Colonic mucosa (tissue), 4 donors: Measurements from ENCODE around the gene SLC6A4. TPM values are rescaled to one million over a fixed set of nuclear protein-coding genes. Genes with fewer than 3 reads are reported as not detected.

Experiments used
- DNase-seq: peaks from one replicate; pipeline ENCODE4 v3.0.0-alpha.2; 2020
- H3K27ac ChIP-seq: fragments of 200-600 bp; one replicate; pipeline ENCODE4 v1.8.0; 2021
- H3K27me3 ChIP-seq: fragments of 200-600 bp; one replicate; pipeline ENCODE4 v1.8.0; 2021
- H3K36me3 ChIP-seq: fragments of 200-600 bp; one replicate; pipeline ENCODE4 v1.8.0; 2021
- H3K4me1 ChIP-seq: fragments of 200-600 bp; one replicate; pipeline ENCODE4 v1.8.0; 2021; ENCODE audit warnings: mild to moderate bottlenecking
- H3K4me3 ChIP-seq: fragments of 200-600 bp; one replicate; pipeline ENCODE4 v1.8.0; 2021
- H3K9ac ChIP-seq, 2 donors: one replicate each; pipeline ENCODE4 v1.7.0; 2013; ENCODE audit warnings: control low read depth in 2 of 2, low read depth in 2 of 2, low read length in 2 of 2
- H3K9me3 ChIP-seq: fragments of 200-600 bp; one replicate; pipeline ENCODE4 v1.8.0; 2021
- CTCF ChIP-seq: fragments of 200-600 bp; IDR thresholded peaks from one replicate; pipeline ENCODE4 v1.8.0; 2022; ENCODE audit warnings: antibody characterized with exemption, mild to moderate bottlenecking
- intact Hi-C: fragments of 100-400 bp; cut with DNase I; formaldehyde crosslinking; loops from one replicate; pipeline ENCODE4 v1.14.1; 2022
- total RNA-seq, 2 donors: library from RNA; stranded (reverse); fragmentation: NEBNext Ultra II Directional in 1 of 2; extraction: Animal tissue kit (Norgen Biotek cat#: 25700) in 1 of 2; gene quantifications; one replicate each; pipeline ENCODE4 v1.2.1, GENCODE V29; 2021
- donor health status: healthy.
- donor health status: DM: no; HTN: no; CAD: no.
- donor health status: DM: no; HTN: no; CAD: no.

Gene SLC6A4
- total RNA-seq, 2 donors from 2014 or later, result 0.25 to 0.88 TPM

DNA sequence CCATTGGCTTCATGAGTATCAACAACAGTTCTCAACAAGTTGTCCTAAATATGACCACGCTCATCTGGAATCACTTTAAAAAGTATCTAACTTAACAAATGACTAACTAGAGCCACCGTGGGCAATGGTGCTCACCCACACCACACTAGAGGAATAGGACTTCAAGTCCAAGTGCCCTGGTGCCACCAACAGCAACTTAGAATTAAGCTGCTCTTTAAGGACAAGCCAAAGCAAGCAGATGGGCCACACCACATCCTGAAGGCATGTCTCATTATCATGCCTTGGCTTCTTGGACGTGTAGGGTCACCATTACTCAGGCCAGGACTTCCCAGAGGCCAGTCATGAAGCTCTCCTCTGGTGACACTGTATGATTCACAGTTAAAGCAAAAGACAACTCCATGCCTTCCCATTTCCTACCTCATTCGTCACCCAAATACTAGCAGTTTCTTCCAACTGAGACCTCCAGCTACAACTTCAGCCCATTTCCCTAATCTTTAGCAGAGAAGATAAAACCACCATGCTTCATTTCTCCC, 9.4 kb upstream of the SLC6A4 start:
- Histone ChIP-seq H3K9me3 (no peaks in the 10 kb centered on the region), H3K27ac (no peak overlapping the region), H3K4me3 (no peak overlapping the region), H3K9ac (no peak overlapping the region), H3K4me1 (no peaks in the 10 kb centered on the region), H3K27me3 (no peaks in the 10 kb centered on the region), H3K36me3 (no peaks in the 10 kb centered on the region)
- DNase-seq, result no peak
- no peak for TF ChIP-seq CTCF
- intact Hi-C loops, result no loop called here

DNA sequence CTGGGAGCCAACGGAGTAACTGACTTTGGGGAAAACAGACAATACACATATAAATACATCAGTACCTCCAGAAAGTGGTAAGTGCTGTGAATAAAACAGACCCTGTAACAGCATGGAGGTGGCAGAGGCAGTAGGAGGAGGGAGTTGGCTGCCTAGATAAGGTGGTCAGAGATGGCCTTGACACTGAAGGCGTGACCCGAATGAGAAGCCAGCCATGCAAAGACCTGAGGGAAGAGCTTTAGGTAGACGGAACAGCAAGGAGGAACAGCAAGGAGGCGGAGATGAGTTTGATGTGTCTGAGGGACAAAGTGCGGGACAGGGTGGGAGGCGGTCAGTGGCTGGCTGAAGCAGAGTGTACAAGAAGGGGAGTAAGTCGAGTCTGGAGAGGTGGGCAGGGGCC, 8.1 kb upstream of the SLC6A4 start:
- intact Hi-C loops, result no loop called here
- H3K27me3 ChIP-seq, result peaks cover 2% of the 10 kb centered on the region
- no peak overlapping the region for H3K27ac ChIP-seq
- no peak for TF ChIP-seq CTCF
- H3K4me3 ChIP-seq, result no peak overlapping the region
- no peaks in the 10 kb centered on the region for H3K9me3 ChIP-seq
- H3K9ac ChIP-seq, result no peak overlapping the region
- H3K4me1 ChIP-seq, result no peaks in the 10 kb centered on the region
- no peaks in the 10 kb centered on the region for H3K36me3 ChIP-seq
- DNase-seq, result no peak

GRCh38 chr17:30243002-30243401, 7.5 kb upstream of the SLC6A4 start:
- no peaks in the 10 kb centered on the region for H3K9me3 ChIP-seq
- no peaks in the 10 kb centered on the region for H3K4me1 ChIP-seq
- no peak overlapping the region for H3K9ac ChIP-seq
- H3K4me3 ChIP-seq, result no peak overlapping the region
- TF ChIP-seq CTCF, result no peak
- H3K27ac ChIP-seq, result no peak overlapping the region
- peaks cover 8% of the 10 kb centered on the region for H3K27me3 ChIP-seq
- intact Hi-C loops, result no loop called here
- no peak for DNase-seq
- H3K36me3 ChIP-seq, result no peaks in the 10 kb centered on the region

- intact Hi-C loops, result no loop called here
- Histone ChIP-seq H3K36me3 (no peaks in the 10 kb centered on the region), H3K4me1 (peaks cover 3% of the 10 kb centered on the region), H3K27ac (no peak overlapping the region), H3K9ac (no peak overlapping the region), H3K27me3 (peaks cover 20% of the 10 kb centered on the region), H3K9me3 (no peaks in the 10 kb centered on the region), H3K4me3 (no peak overlapping the region)
- TF ChIP-seq CTCF, result no peak
- no peak for DNase-seq
These were observed 5.6 kb upstream of the SLC6A4 start for GRCh38 chr17:30241051-30241450.

GRCh38 chr17:30240177-30240576, 4.7 kb upstream of the SLC6A4 start:
- Histone ChIP-seq H3K4me3 (no peak overlapping the region), H3K36me3 (no peaks in the 10 kb centered on the region), H3K9ac (no peak overlapping the region), H3K4me1 (peaks cover 11% of the 10 kb centered on the region), H3K27ac (no peak overlapping the region), H3K9me3 (no peaks in the 10 kb centered on the region), H3K27me3 (peaks cover 29% of the 10 kb centered on the region)
- intact Hi-C loops, result no loop called here
- DNase-seq, result no peak
- no peak for TF ChIP-seq CTCF
